ENCODE data around the gene PAX6. TPM values are rescaled to one million over a fixed set of nuclear protein-coding genes. Genes with fewer than 3 reads are reported as not detected.

Gene PAX6
- total RNA-seq, 1 experiment from 2014 or later = 3.3 TPM

DNA sequence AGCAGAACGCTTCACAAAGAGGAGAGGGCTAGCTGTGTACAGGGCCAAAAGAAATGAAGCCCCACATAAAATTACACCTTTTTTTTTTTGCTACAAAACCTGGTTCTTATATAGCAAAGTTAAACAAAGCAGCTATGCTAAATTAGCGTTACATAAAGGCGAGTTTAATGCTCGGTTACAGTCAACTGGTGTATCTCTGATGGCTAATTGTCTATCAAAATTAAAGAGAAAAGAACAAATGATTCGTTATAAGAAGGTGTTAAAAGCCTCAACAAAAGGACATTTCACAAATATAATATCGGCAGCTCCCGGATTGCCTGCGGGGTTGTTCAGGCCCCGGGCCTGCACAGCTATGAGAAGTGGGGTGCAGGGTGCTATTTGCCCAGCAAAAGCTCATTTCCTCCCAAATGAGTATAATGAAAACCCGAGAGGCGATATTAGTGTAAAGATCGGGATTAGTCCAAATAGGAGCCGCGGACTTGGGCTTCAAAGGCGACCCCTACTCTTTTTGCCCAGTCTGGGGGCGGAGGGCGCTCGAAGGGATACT is 13.3 kb upstream of the PAX6 start:
- H3K27ac Mint-ChIP-seq = no peak overlapping the region
- CTCF ChIA-PET = interaction anchor here (0.6 to 2.5 kb wide), 5 partner anchors 11 to 717 kb away, joined by 3 to 13 read pairs (median 6); no protein-coding TSS in a partner anchor
- TF ChIP-seq, protein P1, sequence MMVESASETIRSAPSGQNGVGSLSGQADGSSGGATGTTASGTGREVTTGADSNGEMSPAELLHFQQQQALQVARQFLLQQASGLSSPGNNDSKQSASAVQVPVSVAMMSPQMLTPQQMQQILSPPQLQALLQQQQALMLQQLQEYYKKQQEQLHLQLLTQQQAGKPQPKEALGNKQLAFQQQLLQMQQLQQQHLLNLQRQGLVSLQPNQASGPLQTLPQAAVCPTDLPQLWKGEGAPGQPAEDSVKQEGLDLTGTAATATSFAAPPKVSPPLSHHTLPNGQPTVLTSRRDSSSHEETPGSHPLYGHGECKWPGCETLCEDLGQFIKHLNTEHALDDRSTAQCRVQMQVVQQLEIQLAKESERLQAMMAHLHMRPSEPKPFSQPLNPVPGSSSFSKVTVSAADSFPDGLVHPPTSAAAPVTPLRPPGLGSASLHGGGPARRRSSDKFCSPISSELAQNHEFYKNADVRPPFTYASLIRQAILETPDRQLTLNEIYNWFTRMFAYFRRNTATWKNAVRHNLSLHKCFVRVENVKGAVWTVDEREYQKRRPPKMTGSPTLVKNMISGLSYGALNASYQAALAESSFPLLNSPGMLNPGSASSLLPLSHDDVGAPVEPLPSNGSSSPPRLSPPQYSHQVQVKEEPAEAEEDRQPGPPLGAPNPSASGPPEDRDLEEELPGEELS (CRISPR knock-in tag; IDR thresholded peaks at IDR 0.05) = no peak
- POLR2A ChIA-PET = interaction anchor here (0.5 to 1.6 kb wide), 2 partner anchors 12 to 27 kb away, joined by 3 to 5 read pairs; no protein-coding TSS in a partner anchor
- ATAC-seq = no peak; the same call in 1 of the 2 replicates
- H3K36me3 Mint-ChIP-seq = no peaks in the 10 kb centered on the region
- H3K4me1 Mint-ChIP-seq = peaks cover 73% of the 10 kb centered on the region
- no peaks in the 10 kb centered on the region for H3K9me3 Mint-ChIP-seq
- H3K4me3 Mint-ChIP-seq = peak overlapping the region; percentile 70
- DNase-seq (ENCODE audit: low spot score) = no peak
- peaks cover 99% of the 10 kb centered on the region for H3K27me3 Mint-ChIP-seq (ENCODE audit: low read depth)

- Mint-ChIP-seq H3K4me1 (peaks cover 72% of the 10 kb centered on the region), H3K27ac (no peak overlapping the region), H3K36me3 (no peaks in the 10 kb centered on the region), H3K9me3 (no peaks in the 10 kb centered on the region), H3K27me3 (ENCODE audit: low read depth) (peaks cover 99% of the 10 kb centered on the region), H3K4me3 (peak overlapping the region; percentile 70)
- DNase-seq (ENCODE audit: low spot score) = no peak
- ATAC-seq = peak; percentile 3
- TF ChIP-seq SMAD4 (CRISPR knock-in tag; IDR thresholded peaks at IDR 0.05) = no peak
- TF ChIP-seq ZNF121 (CRISPR knock-in tag; IDR thresholded peaks at IDR 0.05) = 0 out of 2 replicates have a peak, but pooled peaks have one; percentile 5
- TF ChIP-seq MAX (CRISPR knock-in tag; IDR thresholded peaks at IDR 0.05) = peak; percentile 63; the same call in 1 of the 2 replicates
- TF ChIP-seq CTCF (IDR thresholded peaks at IDR 0.05) = no peak
- no peak for TF ChIP-seq ZNF263 (CRISPR knock-in tag; IDR thresholded peaks at IDR 0.05; ENCODE audit: low read depth)
- TF ChIP-seq, protein P2, sequence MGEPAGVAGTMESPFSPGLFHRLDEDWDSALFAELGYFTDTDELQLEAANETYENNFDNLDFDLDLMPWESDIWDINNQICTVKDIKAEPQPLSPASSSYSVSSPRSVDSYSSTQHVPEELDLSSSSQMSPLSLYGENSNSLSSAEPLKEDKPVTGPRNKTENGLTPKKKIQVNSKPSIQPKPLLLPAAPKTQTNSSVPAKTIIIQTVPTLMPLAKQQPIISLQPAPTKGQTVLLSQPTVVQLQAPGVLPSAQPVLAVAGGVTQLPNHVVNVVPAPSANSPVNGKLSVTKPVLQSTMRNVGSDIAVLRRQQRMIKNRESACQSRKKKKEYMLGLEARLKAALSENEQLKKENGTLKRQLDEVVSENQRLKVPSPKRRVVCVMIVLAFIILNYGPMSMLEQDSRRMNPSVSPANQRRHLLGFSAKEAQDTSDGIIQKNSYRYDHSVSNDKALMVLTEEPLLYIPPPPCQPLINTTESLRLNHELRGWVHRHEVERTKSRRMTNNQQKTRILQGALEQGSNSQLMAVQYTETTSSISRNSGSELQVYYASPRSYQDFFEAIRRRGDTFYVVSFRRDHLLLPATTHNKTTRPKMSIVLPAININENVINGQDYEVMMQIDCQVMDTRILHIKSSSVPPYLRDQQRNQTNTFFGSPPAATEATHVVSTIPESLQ (CRISPR knock-in tag; IDR thresholded peaks at IDR 0.05) = no peak
- no peak for TF ChIP-seq GABPB1 (CRISPR knock-in tag; IDR thresholded peaks at IDR 0.05)
- TF ChIP-seq TCF7 (CRISPR knock-in tag; IDR thresholded peaks at IDR 0.05; ENCODE audit: low read depth) = no peak
- no peak for TF ChIP-seq FOXK1 (CRISPR knock-in tag; IDR thresholded peaks at IDR 0.05)
- TF ChIP-seq, protein P3, sequence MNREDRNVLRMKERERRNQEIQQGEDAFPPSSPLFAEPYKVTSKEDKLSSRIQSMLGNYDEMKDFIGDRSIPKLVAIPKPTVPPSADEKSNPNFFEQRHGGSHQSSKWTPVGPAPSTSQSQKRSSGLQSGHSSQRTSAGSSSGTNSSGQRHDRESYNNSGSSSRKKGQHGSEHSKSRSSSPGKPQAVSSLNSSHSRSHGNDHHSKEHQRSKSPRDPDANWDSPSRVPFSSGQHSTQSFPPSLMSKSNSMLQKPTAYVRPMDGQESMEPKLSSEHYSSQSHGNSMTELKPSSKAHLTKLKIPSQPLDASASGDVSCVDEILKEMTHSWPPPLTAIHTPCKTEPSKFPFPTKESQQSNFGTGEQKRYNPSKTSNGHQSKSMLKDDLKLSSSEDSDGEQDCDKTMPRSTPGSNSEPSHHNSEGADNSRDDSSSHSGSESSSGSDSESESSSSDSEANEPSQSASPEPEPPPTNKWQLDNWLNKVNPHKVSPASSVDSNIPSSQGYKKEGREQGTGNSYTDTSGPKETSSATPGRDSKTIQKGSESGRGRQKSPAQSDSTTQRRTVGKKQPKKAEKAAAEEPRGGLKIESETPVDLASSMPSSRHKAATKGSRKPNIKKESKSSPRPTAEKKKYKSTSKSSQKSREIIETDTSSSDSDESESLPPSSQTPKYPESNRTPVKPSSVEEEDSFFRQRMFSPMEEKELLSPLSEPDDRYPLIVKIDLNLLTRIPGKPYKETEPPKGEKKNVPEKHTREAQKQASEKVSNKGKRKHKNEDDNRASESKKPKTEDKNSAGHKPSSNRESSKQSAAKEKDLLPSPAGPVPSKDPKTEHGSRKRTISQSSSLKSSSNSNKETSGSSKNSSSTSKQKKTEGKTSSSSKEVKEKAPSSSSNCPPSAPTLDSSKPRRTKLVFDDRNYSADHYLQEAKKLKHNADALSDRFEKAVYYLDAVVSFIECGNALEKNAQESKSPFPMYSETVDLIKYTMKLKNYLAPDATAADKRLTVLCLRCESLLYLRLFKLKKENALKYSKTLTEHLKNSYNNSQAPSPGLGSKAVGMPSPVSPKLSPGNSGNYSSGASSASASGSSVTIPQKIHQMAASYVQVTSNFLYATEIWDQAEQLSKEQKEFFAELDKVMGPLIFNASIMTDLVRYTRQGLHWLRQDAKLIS (CRISPR knock-in tag; IDR thresholded peaks at IDR 0.05; ENCODE audit: borderline replicate concordance) = no peak
- TF ChIP-seq, protein P4, sequence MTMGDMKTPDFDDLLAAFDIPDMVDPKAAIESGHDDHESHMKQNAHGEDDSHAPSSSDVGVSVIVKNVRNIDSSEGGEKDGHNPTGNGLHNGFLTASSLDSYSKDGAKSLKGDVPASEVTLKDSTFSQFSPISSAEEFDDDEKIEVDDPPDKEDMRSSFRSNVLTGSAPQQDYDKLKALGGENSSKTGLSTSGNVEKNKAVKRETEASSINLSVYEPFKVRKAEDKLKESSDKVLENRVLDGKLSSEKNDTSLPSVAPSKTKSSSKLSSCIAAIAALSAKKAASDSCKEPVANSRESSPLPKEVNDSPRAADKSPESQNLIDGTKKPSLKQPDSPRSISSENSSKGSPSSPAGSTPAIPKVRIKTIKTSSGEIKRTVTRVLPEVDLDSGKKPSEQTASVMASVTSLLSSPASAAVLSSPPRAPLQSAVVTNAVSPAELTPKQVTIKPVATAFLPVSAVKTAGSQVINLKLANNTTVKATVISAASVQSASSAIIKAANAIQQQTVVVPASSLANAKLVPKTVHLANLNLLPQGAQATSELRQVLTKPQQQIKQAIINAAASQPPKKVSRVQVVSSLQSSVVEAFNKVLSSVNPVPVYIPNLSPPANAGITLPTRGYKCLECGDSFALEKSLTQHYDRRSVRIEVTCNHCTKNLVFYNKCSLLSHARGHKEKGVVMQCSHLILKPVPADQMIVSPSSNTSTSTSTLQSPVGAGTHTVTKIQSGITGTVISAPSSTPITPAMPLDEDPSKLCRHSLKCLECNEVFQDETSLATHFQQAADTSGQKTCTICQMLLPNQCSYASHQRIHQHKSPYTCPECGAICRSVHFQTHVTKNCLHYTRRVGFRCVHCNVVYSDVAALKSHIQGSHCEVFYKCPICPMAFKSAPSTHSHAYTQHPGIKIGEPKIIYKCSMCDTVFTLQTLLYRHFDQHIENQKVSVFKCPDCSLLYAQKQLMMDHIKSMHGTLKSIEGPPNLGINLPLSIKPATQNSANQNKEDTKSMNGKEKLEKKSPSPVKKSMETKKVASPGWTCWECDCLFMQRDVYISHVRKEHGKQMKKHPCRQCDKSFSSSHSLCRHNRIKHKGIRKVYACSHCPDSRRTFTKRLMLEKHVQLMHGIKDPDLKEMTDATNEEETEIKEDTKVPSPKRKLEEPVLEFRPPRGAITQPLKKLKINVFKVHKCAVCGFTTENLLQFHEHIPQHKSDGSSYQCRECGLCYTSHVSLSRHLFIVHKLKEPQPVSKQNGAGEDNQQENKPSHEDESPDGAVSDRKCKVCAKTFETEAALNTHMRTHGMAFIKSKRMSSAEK (CRISPR knock-in tag; IDR thresholded peaks at IDR 0.05; ENCODE audit: borderline replicate concordance) = no peak
- no peak for TF ChIP-seq E2F1 (CRISPR knock-in tag; IDR thresholded peaks at IDR 0.05)
- ChIA-PET POLR2A (interaction anchor here (1.1 to 1.6 kb wide), 2 partner anchors 11 to 12 kb away, joined by 3 to 5 read pairs; no protein-coding TSS in a partner anchor), CTCF (interaction anchor here (0.6 to 2.5 kb wide), 9 partner anchors 11 to 717 kb away, joined by 3 to 14 read pairs (median 7); no protein-coding TSS in a partner anchor)
Observed at GRCh38 chr11:31823644-31824331, 12.7 kb upstream of the PAX6 start.

Measured in WTC11 (cell line).